Amniotic stem cell (primary cell): ENCODE results near the gene RABGAP1L.
"Not testable (repeated sequence)": the region's sequence is repeated elsewhere in the genome, so short reads cannot be mapped to it uniquely, and the experiment has no call there.

Experiments
- DNase-seq: peaks from one replicate; lab custom pipeline; 2025; lab: John Stamatoyannopoulos, UW

Gene RABGAP1L

DNA sequence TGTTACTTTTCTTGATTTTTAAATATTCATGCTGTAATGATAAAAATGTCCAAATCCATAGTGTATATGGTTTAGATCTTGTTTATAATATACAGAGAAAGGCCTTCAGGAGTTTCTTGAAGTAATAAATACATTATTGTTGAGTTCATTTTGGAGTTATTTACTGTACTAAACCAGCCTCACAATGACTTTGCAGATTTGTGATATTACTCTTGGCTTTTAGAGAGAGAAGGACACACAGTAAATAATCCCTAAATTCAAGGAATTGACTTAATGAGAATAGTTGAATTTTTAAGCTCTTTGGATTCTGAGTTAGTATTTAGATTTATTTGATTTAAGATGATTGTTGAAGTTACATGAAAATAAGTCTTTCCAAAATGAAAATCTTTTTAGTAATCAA, 38.9 kb downstream of the RABGAP1L start:
- no peak for DNase-seq

DNA sequence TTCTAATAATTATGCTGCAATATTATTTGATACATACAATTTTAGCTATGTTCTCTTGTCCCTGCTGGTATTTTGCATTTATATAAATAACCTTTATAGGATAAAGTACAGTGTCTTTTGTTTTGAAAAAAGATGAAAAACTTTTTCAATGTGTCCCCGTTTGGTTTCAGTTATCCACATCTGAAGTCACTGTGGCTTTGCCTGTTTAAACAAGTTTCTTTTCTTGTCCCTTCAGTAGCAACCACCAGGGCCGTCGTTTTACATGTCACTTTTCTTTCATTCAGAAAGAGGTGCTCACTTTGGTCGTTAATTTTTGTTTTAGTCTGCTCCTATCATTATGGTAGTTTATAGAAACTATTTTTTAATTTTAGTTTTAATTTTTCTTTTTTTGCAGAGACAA, 41.4 kb downstream of the RABGAP1L start:
- no peak for DNase-seq

DNA sequence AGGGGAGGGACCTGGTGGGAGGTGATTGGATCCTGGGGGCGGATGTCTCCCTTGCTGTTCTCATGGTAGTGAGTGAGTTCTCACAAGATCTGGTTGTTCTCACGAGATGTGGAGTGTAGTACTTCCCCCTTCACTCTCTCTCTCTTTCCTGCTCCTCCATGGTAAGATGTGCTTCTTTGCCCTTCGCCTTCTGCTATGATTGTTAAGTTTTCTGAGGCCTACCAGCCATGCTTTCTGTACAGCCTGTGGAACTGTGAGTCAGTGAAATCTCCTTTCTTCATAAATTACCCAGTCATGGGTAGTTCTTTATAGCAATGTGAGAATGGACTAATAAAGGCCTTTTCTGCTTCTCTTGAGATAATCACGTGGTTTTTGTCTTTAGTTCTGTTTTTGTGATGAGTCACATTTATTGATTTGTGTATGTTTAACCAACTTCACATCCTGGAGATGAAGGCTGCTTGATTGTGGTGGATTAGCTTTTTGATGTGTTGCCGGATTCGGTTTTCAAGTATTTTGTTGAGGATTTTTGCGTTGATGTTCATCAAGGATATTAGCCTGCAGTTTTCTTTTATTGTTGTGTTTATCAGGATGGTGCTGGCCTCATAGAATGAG, 45.5 kb downstream of the RABGAP1L start:
- DNase-seq = no peak

DNA sequence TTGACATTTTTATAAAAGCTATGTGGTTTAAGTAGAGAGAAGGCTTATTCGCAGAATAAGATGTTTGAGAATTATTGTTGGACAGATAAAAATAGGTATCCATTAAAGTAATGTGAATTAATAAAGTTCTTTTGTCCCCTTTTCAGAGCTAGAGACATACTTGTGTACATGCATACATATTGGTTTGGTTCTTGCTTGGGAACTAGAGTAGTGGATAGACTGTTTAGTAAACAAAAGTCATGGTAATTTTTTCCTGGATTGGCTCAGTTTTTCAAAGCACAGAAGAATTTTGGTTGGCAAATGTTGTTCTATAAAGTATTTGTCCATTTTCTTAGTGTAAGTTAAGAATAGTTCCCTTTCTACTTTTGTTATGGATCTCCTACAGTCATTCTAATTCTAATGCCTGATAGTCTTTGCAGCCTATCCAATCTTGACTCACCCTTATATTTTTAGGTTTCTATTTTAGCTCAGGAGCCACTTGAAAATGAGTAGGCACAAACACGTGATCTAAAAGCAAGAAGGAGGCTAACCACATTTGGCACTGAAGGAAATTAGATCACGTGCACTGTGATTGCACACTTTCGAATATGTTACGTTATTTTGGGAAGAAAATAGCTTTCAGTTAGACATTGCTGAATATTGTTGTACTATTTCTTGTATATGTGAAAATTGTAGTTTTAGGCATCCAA, 47.0 kb downstream of the RABGAP1L start:
- no peak for DNase-seq

DNA sequence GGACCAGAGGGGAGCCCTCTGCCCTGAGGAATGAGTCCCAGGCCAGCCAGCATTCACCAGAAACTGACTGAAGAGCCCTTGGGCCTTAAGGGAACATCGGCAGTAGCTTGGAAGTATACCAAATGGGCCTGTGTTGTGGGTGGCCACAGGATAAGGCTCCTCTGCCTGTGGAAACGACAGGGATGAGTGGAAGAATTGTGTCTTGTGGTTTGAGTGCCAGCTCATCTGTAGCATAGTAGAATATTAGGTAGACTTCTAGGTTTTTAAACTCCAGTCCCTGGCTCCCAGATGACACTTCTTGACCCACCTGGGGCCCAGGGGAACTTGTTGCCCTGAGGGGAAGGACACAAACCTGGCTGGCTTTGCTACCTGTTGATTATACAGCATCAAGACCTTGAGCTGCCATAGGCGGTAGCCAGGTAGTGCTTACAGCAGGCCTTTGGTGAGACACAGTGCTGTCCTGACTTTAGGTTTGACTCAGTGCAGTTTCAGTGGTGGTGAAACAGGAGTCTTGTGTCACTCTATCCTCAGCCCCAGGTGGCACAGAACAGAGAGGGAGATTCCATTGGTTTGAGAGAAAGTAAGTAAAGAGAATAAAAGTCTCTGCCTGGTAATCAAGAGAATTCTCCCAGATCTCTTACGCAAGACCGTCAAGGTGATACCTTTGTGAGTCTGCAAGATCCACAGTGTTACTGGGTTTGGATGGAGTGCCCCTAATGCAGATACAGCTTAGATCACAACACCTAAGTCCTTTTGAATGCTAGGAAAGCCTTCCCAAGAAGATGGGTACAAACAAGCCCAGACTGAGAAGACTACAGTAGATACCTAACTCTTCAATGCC, 50.2 kb downstream of the RABGAP1L start:
- DNase-seq = no peak

DNA sequence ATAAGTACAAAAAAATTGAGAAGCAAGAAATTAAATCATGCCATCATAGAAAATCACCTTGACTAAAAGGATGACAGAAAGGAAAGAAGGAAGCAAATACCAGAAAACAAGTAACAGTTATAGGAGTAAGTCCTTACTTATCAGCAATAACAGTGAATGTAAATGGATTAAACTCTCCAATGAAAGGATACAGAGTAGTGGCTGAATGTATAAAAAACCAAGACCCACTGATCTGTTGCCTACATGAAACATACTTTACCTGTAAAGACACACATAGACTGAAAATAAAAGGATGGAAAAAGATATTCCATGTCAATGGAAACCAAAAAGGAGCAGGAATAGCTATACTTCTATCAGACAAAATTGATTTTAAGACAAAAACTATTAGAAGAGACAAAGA, 52.2 kb downstream of the RABGAP1L start:
- no peak for DNase-seq

DNA sequence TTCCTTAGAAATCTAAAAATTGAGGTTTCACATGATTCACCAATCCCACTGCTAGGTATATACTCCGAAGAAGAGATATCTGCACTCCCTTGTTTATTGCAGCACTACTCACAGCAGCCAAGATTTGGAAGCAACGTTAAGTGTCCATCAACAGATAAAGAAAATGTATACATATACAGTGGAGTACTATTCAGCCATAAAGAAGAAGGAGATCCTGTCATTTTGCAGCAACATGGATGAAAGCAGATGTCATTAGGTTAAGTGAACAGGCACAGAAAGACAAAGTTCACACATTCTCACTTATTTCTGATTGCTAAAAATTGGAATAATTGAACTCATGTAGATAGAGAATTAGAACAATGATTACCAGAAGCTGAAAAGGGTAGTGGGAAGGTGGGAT, 56.4 kb downstream of the RABGAP1L start:
- DNase-seq = no peak

DNA sequence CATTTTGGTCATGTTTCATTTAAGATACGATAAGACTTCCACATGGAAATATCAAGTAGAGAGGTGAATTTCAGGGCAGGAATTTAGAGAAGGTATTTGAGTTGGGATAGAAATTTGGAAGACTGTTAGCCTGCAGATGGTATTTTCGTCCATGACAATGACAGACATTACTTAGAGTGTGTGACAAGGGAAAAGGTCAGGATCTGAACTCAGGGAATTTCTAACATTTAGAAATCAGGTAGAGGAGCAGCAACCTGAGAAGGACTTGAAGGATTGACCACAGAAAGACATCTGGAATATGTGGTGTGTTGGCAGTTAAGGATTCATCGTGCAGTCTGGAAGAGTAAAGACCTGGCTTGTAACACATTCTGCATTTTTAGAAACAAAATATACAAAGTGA, 57.9 kb downstream of the RABGAP1L start:
- DNase-seq = no peak

DNA sequence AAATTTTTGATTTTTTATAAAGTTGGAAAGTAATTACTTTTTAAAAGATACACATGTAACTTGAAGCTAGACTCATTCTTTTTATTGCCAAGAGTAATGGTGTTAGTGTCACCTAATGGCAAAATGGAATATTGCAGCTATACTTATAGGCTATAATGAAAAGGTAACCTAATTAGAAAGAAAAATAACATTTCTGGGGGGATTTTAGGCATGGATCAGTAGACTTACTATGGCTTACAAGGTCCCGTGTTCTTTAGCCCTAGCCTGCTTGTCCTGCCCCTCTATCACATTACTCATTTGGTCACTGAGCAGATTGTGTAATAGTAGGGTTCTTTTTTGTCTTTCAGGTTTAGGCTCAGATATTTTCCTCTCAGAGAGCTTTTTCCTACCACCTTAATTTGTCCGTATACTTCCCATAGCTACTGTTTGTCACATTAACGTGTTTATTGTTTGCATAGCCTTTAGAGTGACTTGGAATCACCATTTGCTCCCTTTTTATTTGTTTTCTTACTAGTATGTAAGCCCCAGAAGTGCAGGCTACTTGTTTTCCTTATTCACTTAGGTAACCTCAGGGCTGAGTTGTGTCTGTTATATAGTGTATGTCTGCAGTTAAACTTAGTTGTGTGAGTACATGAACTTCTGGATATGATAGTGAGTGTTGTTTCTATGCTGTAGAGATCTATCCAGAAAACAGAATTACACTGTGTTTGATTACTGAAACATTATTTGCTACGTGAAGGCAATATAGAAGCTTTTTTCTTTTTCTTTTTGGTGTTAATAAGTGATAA, 58.7 kb downstream of the RABGAP1L start:
- DNase-seq = no peak

DNA sequence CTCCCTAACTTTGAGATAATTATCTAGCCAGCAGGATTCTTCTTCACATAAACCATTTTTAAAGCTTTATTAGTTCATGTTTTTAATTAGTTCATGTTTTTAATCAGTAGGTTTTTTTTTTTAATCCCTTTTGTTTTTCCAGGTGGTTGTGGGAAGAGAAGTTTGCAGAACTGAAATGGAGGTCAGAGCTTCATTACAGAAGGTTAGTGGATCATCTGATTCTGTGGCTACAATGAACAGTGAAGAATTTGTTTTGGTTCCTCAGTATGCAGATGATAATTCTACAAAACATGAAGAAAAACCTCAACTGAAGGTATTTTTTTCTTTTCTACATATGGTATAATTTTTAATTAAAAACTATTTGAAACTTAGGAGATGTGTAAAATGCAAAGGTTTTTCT, 59.7 kb downstream of the RABGAP1L start:
- DNase-seq = no peak

DNA sequence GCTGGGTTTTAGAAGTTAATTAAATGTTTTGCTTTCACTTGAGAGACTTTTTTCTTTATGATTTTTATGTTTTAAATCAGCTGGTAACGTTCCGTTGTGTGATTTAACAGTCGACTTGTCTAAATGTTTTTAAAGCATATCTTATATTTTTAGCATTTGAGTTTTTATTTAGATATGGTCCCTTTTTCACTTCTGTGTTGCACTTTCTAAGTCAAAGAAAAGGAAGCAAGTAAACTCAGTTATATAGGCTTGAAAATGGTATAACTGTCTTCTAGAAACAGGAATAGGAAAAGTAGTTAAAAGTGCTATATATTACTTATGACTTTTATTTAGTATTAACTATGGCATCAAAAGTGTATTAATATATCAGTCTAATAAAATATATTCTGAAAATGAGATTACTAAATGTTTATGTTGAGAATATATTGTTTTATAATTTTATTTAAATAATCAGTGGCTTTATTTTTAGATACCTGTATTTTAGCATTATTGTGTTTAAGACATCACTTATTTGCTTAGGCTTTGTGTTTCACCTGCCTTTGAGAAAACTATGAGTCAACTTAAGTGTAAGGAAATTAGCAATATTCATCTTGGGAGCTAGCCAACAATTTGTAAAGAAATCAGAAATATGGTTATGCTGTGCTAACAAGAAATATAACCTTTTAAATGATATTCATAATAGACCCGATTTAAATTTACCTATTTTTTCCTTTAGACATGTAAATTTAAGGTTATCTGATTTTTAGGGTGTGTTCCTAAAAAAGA, 60.5 kb downstream of the RABGAP1L start:
- no peak for DNase-seq

DNA sequence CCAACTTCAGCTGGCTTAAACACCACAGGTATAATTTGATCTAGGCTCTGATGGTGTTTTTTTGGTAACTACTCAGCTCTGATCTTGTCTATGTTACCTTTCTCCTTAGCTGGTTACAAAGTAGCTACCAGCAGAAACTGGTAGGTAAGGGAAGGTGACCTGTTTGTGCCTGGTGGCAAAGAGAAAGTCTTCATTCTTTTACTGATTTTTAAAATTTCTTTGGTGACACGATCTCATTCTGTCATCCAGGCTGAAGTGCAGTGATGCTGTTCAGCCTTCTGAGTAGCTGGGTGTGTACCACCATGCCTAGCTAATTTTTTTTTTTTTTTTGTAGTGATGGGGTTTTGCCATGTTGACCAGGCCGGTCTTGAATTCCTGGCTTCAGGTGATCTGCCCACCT, 62.4 kb downstream of the RABGAP1L start:
- no peak for DNase-seq

DNA sequence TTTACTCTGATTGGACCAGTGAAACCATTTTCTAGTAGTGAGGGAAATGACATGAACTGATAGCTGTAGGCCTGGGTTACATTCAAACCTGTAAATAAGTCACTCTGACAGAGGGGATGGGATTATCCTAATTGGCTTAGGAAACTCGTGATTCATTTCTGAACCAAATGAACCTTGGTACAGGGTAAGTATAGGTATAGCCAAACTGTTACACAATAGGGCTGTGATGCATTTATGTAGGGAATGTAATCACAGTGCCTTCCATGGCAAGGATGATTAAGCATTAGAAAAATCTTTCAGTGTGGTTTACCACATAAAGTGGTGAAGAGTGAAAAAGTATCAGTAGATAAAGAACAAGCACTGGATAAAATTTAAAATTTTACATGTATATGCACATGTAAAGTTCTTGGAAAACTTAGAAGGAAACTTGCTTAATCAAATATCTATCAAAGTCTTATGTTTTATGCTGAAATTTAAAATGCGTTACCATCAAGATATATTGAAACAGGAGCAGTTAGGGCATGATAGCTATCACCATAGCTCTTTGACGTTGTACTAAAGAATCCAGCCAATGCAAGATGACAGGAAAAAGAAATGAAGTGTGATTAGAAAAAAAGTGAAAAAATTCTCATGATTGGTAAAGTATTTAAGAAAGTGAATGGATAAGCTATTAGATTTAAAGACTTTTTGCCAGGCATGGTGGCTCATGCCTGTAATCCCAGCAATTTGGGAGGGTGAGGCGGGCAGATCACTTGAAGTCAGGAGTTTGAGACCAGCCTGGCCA, 63.0 kb downstream of the RABGAP1L start:
- DNase-seq = no peak

DNA sequence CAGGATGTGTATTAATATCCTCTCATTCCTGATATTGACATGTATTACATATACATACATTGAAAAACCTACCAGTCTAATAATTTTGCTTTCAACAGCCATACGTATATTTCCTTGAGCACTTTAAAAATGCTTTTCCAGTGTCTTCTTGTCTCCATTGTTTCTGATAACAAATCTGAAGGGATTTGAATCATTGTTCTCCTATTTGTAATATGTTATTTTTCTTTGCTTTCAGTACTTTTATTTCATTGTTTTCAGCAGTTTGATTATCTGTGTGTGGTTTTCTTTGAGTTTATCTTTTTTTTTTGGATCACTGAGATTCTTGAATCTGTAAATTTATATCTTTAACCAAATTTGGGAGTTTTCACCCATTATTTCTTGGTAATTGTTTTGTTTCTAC, 65.3 kb downstream of the RABGAP1L start:
- no peak for DNase-seq

DNA sequence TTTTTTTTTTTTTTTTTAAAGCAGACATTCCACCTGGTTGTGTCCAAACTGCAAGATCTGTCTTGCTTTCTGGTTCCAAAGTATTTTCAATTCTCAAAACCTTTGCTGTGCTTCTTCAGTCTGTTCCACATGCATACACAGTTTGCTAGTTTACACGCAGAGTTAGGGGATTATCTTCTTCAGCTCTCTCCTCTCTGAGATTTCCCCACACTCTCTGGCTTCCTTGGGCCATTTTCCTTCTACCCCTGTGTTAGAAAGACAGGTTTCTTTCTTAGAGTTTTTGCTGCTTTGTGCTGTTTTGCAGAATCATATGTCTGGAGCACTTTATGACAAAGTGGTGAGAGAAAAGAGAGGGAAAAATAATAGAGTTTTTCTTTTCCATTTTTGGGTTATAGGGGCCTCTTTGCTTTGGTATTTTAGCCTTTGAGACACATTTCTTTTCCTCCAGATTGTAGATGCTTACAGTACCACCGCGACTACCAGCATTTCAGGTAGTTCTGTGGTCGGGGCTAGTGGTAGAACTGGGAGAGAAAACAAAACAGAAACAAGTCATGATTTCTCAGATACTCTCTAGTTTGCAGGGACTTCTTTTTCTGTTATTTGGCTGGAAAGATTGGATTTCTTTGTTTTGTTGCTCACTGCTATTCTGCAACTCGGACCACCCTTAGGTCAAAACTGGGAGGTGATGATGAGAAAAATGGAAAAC, 66.3 kb downstream of the RABGAP1L start:
- no peak for DNase-seq

DNA sequence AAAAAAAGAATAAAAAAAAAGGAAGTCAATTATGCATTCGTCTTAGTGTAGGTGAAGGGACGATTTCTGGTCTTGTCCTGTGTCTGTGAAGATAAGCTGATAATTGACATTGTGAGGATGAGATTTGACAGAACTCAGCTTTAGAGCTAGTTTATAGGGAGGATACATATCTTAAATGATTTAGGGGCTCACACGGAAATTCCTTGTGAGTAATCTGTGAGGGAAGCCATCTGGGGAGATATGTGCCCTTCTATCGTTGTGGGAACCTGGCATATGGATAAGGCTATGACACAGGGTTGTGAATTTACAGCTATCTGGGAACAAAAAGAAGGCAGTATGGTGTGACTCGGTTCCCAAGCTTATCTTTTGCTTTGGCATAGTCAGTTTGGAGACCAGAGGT, 71.1 kb downstream of the RABGAP1L start:
- no peak for DNase-seq

DNA sequence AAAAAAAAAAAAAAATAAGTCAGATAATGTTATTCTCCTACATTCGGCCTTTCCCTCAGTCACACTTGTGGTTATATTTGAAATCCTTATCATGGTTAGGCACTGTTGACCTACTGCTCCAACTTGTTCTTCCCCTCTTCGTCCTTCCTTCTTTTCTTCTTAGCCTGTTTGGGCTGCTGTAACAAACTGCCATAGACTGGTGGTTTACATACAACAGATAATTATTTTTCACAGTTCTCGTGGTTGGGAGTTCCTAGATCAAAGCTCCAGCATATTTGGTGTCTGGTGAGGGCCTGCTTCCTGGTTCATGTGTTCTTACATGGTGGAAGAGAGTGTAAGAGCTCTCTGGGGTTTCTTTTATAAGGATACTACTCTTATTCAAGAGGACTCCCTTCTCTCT, 73.4 kb downstream of the RABGAP1L start:
- DNase-seq = no peak

DNA sequence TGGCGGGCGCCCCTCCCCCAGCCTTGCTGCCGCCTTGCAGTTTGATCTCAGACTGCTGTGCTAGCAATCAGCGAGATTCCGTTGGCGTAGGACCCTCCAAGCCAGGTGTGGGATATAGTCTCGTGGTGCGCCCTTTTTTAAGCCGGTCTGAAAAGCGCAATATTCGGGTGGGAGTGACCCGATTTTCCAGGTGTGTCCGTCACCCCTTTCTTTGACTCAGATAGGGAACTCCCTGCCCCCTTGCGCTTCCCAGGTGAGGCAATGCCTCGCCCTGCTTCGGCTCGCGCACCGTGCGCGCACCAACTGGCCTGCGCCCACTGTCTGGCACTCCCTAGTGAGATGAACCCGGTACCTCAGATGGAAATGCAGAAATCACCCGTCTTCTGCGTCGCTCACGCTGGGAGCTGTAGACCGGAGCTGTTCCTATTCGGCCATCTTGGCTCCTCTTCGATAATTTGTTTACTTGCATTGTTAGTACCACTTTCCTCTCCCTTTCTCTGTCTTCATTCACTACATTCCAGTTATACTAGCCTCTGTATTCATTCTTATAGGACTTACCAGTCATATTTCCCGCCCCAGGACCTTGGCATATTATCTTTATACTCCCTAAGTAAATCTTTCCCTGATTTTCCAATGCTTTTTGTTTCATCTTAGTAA, 79.7 kb downstream of the RABGAP1L start:
- DNase-seq = not testable (repeated sequence)

DNA sequence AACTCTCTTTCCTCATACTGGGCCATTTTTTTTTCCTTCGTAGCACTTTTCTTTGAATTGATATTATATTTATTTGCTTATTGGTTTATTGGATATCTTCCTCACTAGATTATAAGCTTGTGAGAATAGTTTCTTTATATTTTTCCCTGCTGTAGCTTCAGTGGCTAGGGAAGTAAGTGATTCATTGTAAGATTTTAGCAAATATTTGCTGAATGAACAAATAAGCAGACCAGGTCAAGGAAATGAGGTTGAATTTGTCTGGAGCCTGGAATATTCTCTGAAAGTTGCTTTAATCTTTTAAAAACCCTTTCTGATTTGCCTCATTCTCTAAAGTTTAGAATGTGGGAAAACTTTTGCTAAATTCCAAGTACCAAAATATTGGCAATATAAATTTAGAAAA, 80.2 kb downstream of the RABGAP1L start:
- no peak for DNase-seq

DNA sequence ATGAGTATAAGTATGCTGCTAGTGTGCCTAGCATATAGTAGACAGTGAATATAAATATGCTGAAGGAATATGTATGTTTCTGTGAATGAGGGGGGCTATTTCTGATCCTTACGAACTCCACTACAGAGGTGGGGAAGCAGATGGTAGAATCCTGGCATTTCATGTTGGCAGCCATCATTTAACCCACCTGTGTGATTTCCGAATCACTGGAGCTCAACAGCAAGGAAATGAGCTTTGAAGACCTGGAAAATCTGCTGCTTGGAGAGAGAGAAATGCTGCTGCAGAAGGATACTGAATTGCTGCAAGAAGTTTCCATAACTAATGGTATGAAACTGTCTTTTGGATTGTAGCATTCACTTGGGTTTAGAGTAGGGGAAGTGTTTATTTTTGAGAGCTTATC, 83.5 kb downstream of the RABGAP1L start:
- DNase-seq = no peak
